DND-41 (cell line): ENCODE data around the gene RNF223.
"Not testable (repeated sequence)": the region's sequence is repeated elsewhere in the genome, so short reads cannot be mapped to it uniquely, and the experiment has no call there.

Experiments used
- CTCF ChIP-seq: IDR thresholded peaks from 2 replicates; pipeline ENCODE4 v1.5.1; 2012; ENCODE audit warnings: borderline replicate concordance, low read length, moderate library complexity, mild to moderate bottlenecking; ENCODE audit not compliant: poor library complexity, severe bottlenecking; ENCODE audit errors: extremely low read depth
- EZH2 ChIP-seq: IDR thresholded peaks from 3 replicates; pipeline ENCODE4 v1.6.1; 2012; ENCODE audit warnings: borderline replicate concordance, low read depth, mild to moderate bottlenecking, moderate library complexity, low read length, inconsistent platforms; ENCODE audit not compliant: severe bottlenecking

GRCh38 chr1:1077396-1077795 is 3.3 kb upstream of the RNF223 start:
- TF ChIP-seq CTCF, EZH2: not testable (repeated sequence)
